NT2/D1 (cell line): ENCODE measurements around the gene ZNF830.
A peak's percentile ranks its signal among the peaks of the same experiment; 100 is the strongest.

ENCODE experiments used
- DNase-seq: peaks from one replicate; pipeline ENCODE4 v3.0.0-alpha.2; 2011; ENCODE audit warnings: low read depth, low spot score
- H3K27me3 ChIP-seq: 2 replicates; pipeline ENCODE4 v1.6.0; 2011; ENCODE audit warnings: mild to moderate bottlenecking; ENCODE audit not compliant: insufficient read length, insufficient read depth
- H3K36me3 ChIP-seq: 2 replicates; pipeline ENCODE4 v1.6.1; 2011; ENCODE audit warnings: mild to moderate bottlenecking, low read length, mixed read lengths; ENCODE audit not compliant: insufficient read depth, insufficient read length
- H3K4me1 ChIP-seq: 2 replicates; pipeline ENCODE4 v1.5.1; 2011; ENCODE audit not compliant: insufficient read depth, insufficient read length
- H3K4me3 ChIP-seq: 2 replicates; pipeline ENCODE4 v1.5.1; 2011; ENCODE audit warnings: low read depth; ENCODE audit not compliant: insufficient read length
- H3K9ac ChIP-seq: 2 replicates; pipeline ENCODE4 v1.6.0; 2011; ENCODE audit warnings: low read depth; ENCODE audit not compliant: insufficient read length
- H3K9me3 ChIP-seq: 2 replicates; pipeline ENCODE4 v1.5.1; 2011; ENCODE audit warnings: mild to moderate bottlenecking, low read length; ENCODE audit not compliant: insufficient read depth
- SUZ12 ChIP-seq: IDR thresholded peaks from 2 replicates; pipeline ENCODE4 v1.6.1; 2011; ENCODE audit not compliant: insufficient read length, insufficient read depth; ENCODE audit errors: extremely low read depth
- YY1 ChIP-seq: IDR thresholded peaks from 2 replicates; pipeline ENCODE4 v1.6.1; 2011; ENCODE audit not compliant: insufficient read length, insufficient read depth
- ZNF274 ChIP-seq: IDR thresholded peaks from 2 replicates; pipeline ENCODE4 v1.6.1; 2011; ENCODE audit warnings: mild to moderate bottlenecking, low read depth, low read length

The ZNF830 gene

GRCh38 chr17:34980681-34981537 lies 19.6 kb downstream of the ZNF830 start:
- peak; percentile 57 for DNase-seq
- Histone ChIP-seq H3K4me1 (no peaks in the 10 kb centered on the region), H3K9ac (peak overlapping the region; percentile 94), H3K4me3 (peak overlapping the region; percentile 77), H3K27me3 (no peaks in the 10 kb centered on the region), H3K9me3 (no peaks in the 10 kb centered on the region), H3K36me3 (peaks cover 34% of the 10 kb centered on the region)
- TF ChIP-seq SUZ12 (no peak), YY1 (no peak), ZNF274 (no peak)

DNA sequence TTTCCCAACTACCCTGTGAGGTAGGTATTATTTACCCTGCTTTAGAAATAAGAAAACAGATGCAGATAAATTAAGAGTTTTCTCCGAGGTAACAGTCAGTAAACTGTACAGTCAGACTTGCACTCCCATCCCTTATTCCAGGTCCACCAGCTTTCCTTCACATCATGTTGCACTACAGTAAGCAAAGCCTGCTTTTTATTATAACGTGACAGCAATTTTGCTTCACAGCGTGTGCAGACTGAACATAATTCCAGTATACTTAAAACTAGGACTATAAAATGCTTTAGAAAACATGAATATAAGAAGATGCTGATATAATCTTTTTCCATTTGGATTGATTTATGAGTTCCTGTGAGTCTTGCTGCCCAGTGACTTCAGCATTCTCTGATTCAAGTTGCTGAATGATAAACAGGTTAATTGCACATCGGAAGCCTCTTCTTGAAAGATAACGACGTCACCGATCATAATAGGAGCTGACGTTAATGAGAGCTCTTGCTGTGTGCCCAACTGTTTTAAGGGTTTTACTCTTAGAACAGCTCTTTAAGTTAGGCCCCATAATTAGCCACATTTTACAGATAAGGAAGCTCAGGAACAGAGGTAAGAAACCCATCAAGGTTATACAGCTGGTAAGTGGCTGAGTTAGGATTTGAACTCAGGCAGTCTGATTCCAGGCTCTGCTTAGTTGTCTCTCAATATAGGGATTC lies 20.4 kb downstream of the ZNF830 start:
- H3K36me3 ChIP-seq: peaks cover 40% of the 10 kb centered on the region
- no peak for DNase-seq
- H3K9me3 ChIP-seq: no peaks in the 10 kb centered on the region
- H3K4me3 ChIP-seq: peak overlapping the region; percentile 77
- no peaks in the 10 kb centered on the region for H3K27me3 ChIP-seq
- H3K9ac ChIP-seq: peak overlapping the region; percentile 94
- no peaks in the 10 kb centered on the region for H3K4me1 ChIP-seq
- no peak for TF ChIP-seq YY1
- TF ChIP-seq SUZ12: no peak
- no peak for TF ChIP-seq ZNF274

GRCh38 chr17:34987232-34987631 lies 25.9 kb downstream of the ZNF830 start:
- no peak for DNase-seq
- TF ChIP-seq YY1 (no peak), ZNF274 (no peak), SUZ12 (no peak)
- H3K9me3 ChIP-seq: no peaks in the 10 kb centered on the region
- H3K36me3 ChIP-seq: peaks cover 84% of the 10 kb centered on the region
- no peak overlapping the region for H3K9ac ChIP-seq
- no peaks in the 10 kb centered on the region for H3K27me3 ChIP-seq
- H3K4me1 ChIP-seq: no peaks in the 10 kb centered on the region
- no peak overlapping the region for H3K4me3 ChIP-seq

DNA sequence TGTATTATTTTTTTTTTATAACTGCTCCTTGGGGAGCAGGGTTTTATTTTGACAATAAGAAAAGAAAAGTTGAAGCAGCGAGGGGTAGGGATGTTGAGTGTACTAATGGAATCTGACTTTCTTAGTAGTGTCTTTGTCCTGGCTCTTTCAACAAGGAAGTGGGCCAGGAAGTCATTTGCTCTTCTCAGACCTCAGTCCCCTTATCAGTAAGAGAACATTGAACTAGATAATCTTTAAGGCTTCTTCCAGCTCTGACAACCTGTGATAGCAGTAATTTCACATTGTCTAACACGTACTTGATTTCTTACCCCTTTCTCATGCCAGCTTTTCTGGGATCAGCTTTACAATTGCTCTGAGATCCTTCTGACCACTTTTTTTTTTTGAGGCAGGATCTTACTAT lies 27.3 kb downstream of the ZNF830 start:
- H3K36me3 ChIP-seq: peaks cover 87% of the 10 kb centered on the region
- TF ChIP-seq YY1 (no peak), ZNF274 (no peak), SUZ12 (no peak)

DNA sequence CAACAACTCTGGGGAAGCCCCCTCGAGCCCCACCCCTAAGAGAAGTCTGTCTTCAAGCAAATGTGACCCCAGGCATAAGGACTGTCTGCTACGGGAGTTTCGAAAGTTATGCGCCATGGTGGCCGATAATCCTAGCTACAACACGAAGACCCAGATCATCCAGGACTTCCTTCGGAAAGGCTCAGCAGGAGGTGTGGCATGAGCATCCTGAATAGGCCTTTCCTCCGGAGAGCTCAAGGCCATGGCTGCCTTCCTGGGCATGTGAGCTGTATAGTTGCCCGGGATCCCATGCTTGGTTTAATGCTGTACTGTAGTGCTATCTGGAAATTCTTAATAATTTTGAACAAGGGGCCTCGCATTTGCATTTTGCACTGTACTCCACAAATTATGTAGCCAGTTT lies 28.1 kb downstream of the ZNF830 start:
- Histone ChIP-seq H3K4me3 (no peak overlapping the region), H3K9me3 (no peaks in the 10 kb centered on the region), H3K36me3 (peaks cover 88% of the 10 kb centered on the region), H3K27me3 (no peaks in the 10 kb centered on the region), H3K9ac (no peak overlapping the region), H3K4me1 (no peaks in the 10 kb centered on the region)
- no peak for DNase-seq
- TF ChIP-seq ZNF274 (no peak), SUZ12 (no peak), YY1 (no peak)

More for the DNA sequence above, 27.3 kb downstream of the ZNF830 start:
- DNase-seq: no peak
- no peak overlapping the region for H3K4me3 ChIP-seq
- H3K9ac ChIP-seq: no peak overlapping the region
- no peaks in the 10 kb centered on the region for H3K9me3 ChIP-seq
- H3K4me1 ChIP-seq: no peaks in the 10 kb centered on the region
- H3K27me3 ChIP-seq: no peaks in the 10 kb centered on the region

- H3K27me3 ChIP-seq: no peaks in the 10 kb centered on the region
- DNase-seq: no peak
- H3K9ac ChIP-seq: no peak overlapping the region
- H3K4me3 ChIP-seq: no peak overlapping the region
- H3K9me3 ChIP-seq: no peaks in the 10 kb centered on the region
- H3K36me3 ChIP-seq: peaks cover 91% of the 10 kb centered on the region
- H3K4me1 ChIP-seq: no peaks in the 10 kb centered on the region
- TF ChIP-seq ZNF274 (no peak), YY1 (no peak)
Observed at GRCh38 chr17:34990921-34991365, 29.6 kb downstream of the ZNF830 start.

DNA sequence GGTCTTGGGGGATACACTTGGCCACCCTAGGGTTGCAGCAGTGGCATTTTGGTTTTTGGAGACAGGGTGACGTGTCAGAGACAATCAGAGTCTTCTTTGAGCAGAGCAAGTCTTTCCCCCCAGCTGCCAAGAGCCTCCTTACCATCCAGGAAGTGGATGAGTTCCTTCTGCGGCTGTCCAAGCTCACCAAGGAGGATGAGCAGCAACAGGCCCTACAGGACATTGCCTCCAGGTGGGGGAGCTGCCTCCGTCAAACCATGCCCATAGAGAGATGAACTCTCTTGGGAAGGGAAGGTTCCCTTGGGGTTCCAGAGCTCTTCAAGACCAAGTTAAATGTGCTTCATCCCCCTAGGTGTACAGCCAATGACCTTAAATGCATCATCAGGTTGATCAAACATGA lies 30.3 kb downstream of the ZNF830 start:
- DNase-seq: no peak
- Histone ChIP-seq H3K36me3 (peaks cover 93% of the 10 kb centered on the region), H3K4me1 (no peaks in the 10 kb centered on the region), H3K9ac (no peak overlapping the region), H3K4me3 (no peak overlapping the region), H3K9me3 (no peaks in the 10 kb centered on the region), H3K27me3 (no peaks in the 10 kb centered on the region)
- TF ChIP-seq SUZ12 (no peak), ZNF274 (no peak), YY1 (no peak)
